Measurements from ENCODE around the gene NF2.

DNA sequence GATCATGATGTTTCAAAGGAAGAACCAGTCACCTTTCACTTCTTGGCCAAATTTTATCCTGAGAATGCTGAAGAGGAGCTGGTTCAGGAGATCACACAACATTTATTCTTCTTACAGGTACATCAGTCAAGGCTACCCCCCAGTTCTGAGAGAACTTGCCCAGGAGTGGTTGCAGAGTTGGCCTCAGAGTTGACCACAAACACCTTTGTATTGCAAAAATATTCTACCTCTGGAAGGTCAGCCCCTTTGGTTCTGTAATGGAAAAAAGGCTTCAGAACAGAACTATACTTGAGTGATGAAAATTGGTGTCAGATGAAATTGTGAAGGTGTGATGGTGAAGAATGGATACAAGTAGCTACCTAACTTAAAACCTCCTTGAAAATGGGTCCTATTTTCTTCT, 35.7 kb downstream of the NF2 start:
- TF ChIP-seq SMC3 (IDR thresholded peaks at IDR 0.05) (no peak), MYC (IDR thresholded peaks at IDR 0.05; ENCODE audit: borderline replicate concordance, low read length) (no peak), EP300 (IDR thresholded peaks at IDR 0.05) (no peak), HOXA7 (CRISPR knock-in tag; IDR thresholded peaks at IDR 0.05) (no peak), POLR2A (IDR thresholded peaks at IDR 0.05; ENCODE audit: low read length) (no peak), BHLHE40 (IDR thresholded peaks at IDR 0.05; ENCODE audit: low read depth, low read length) (no peak)
- TF ChIP-seq, protein P1, sequence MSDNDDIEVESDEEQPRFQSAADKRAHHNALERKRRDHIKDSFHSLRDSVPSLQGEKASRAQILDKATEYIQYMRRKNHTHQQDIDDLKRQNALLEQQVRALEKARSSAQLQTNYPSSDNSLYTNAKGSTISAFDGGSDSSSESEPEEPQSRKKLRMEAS (IDR thresholded peaks at IDR 0.05) = no peak
- TF ChIP-seq, protein P2, sequence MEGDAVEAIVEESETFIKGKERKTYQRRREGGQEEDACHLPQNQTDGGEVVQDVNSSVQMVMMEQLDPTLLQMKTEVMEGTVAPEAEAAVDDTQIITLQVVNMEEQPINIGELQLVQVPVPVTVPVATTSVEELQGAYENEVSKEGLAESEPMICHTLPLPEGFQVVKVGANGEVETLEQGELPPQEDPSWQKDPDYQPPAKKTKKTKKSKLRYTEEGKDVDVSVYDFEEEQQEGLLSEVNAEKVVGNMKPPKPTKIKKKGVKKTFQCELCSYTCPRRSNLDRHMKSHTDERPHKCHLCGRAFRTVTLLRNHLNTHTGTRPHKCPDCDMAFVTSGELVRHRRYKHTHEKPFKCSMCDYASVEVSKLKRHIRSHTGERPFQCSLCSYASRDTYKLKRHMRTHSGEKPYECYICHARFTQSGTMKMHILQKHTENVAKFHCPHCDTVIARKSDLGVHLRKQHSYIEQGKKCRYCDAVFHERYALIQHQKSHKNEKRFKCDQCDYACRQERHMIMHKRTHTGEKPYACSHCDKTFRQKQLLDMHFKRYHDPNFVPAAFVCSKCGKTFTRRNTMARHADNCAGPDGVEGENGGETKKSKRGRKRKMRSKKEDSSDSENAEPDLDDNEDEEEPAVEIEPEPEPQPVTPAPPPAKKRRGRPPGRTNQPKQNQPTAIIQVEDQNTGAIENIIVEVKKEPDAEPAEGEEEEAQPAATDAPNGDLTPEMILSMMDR (IDR thresholded peaks at IDR 0.05) = no peak
- TF ChIP-seq, protein P3, sequence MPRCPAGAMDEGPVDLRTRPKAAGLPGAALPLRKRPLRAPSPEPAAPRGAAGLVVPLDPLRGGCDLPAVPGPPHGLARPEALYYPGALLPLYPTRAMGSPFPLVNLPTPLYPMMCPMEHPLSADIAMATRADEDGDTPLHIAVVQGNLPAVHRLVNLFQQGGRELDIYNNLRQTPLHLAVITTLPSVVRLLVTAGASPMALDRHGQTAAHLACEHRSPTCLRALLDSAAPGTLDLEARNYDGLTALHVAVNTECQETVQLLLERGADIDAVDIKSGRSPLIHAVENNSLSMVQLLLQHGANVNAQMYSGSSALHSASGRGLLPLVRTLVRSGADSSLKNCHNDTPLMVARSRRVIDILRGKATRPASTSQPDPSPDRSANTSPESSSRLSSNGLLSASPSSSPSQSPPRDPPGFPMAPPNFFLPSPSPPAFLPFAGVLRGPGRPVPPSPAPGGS (IDR thresholded peaks at IDR 0.05) = no peak
- TF ChIP-seq, protein P4, sequence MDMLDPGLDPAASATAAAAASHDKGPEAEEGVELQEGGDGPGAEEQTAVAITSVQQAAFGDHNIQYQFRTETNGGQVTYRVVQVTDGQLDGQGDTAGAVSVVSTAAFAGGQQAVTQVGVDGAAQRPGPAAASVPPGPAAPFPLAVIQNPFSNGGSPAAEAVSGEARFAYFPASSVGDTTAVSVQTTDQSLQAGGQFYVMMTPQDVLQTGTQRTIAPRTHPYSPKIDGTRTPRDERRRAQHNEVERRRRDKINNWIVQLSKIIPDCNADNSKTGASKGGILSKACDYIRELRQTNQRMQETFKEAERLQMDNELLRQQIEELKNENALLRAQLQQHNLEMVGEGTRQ (IDR thresholded peaks at IDR 0.05) = no peak

Measured in A549 (cell line).